Smooth muscle cell (in vitro differentiated cells): ENCODE results near the gene RSRC1. TPM values are rescaled to one million over a fixed set of nuclear protein-coding genes. Genes with fewer than 3 reads are reported as not detected.
"Not testable (repeated sequence)": the region's sequence is repeated elsewhere in the genome, so short reads cannot be mapped to it uniquely, and the experiment has no call there.

Source experiments
- DNase-seq: peaks from one replicate; lab custom pipeline; 2025; ENCODE audit not compliant: unreplicated experiment; lab: John Stamatoyannopoulos, UW
- H2AFZ ChIP-seq: fragments of 200-600 bp; sonication (generic); 2 replicates; pipeline ENCODE4 v1.6.0; 2016; ENCODE audit warnings: antibody characterized with exemption, low read depth, mild to moderate bottlenecking
- H3F3A ChIP-seq: fragments of 200-600 bp; sonication (generic); 2 replicates; pipeline ENCODE4 v1.6.0; 2017; ENCODE audit warnings: antibody characterized with exemption, low read depth
- H3K27ac ChIP-seq: fragments of 200-600 bp; sonication (generic); 2 replicates; pipeline ENCODE4 v1.5.1; 2016; ENCODE audit warnings: low read depth, mild to moderate bottlenecking
- H3K27me3 ChIP-seq: fragments of 200-600 bp; sonication (generic); 2 replicates; pipeline ENCODE4 v1.6.1; 2016; ENCODE audit warnings: low read depth, mild to moderate bottlenecking
- H3K36me3 ChIP-seq: fragments of 200-600 bp; sonication (generic); 2 replicates; pipeline ENCODE4 v1.5.1; 2016; ENCODE audit warnings: low read depth
- H3K4me1 ChIP-seq: fragments of 200-600 bp; sonication (generic); 2 replicates; pipeline ENCODE4 v1.5.1; 2016; ENCODE audit warnings: low read depth
- H3K4me2 ChIP-seq: fragments of 200-600 bp; sonication (generic); 2 replicates; pipeline ENCODE4 v1.6.0; 2016; ENCODE audit warnings: mild to moderate bottlenecking
- H3K4me3 ChIP-seq: fragments of 200-600 bp; sonication (generic); 2 replicates; pipeline ENCODE4 v1.5.1; 2016; ENCODE audit warnings: mild to moderate bottlenecking
- H3K79me2 ChIP-seq: fragments of 200-600 bp; sonication (generic); 2 replicates; pipeline ENCODE4 v1.6.0; 2016; ENCODE audit warnings: low read depth, mild to moderate bottlenecking
- H3K9ac ChIP-seq: fragments of 200-600 bp; sonication (generic); 2 replicates; pipeline ENCODE4 v1.6.0; 2016; ENCODE audit warnings: low read depth
- H3K9me3 ChIP-seq: fragments of 200-600 bp; sonication (generic); replicated peaks from 2 replicates; pipeline ENCODE4 v1.5.1; 2016; ENCODE audit warnings: low read depth
- H4K20me1 ChIP-seq: fragments of 200-600 bp; sonication (generic); 2 replicates; pipeline ENCODE4 v1.6.0; 2016; ENCODE audit warnings: low read depth
- CTCF ChIP-seq: fragments of 200-600 bp; sonication (generic); IDR thresholded peaks from 2 replicates; pipeline ENCODE4 v1.5.1; 2017; ENCODE audit warnings: borderline replicate concordance, mild to moderate bottlenecking, antibody characterized with exemption; ENCODE audit not compliant: insufficient read depth, poor library complexity, severe bottlenecking
- WGBS: methylation state at CpG from one replicate; pipeline ENCODE4 v1.1.7; 2016; ENCODE audit warnings: low lambda C conversion rate; 5-methylcytosine and 5-hydroxymethylcytosine counted together
- polyA plus RNA-seq: library from polyadenylated mRNA; unstranded; fragments of >200 nt; fragmentation: Nextera tagmentation; extraction: Ambion mirVana; gene quantifications from 2 replicates; pipeline ENCODE4 v1.2.1, GENCODE V29; 2016
- total RNA-seq: library from RNA; depleted of rRNA; stranded (reverse); fragments of >200 nt; gene quantifications from 2 replicates; pipeline ENCODE4 v1.2.3, GENCODE V29; 2014

The RSRC1 gene
- total and polyA plus RNA-seq, 2 experiments from 2014 or later = 18.5 to 43.9 TPM

- no peak overlapping the region for H3K4me3 ChIP-seq
- H4K20me1 ChIP-seq = no peaks in the 10 kb centered on the region
- H3K4me1 ChIP-seq = no peaks in the 10 kb centered on the region
- H3F3A ChIP-seq = no peaks in the 10 kb centered on the region
- H3K27ac ChIP-seq = no peak overlapping the region
- H2AFZ ChIP-seq = no peak overlapping the region
- H3K79me2 ChIP-seq = no peaks in the 10 kb centered on the region
- H3K27me3 ChIP-seq = no peaks in the 10 kb centered on the region
- no peak overlapping the region for H3K4me2 ChIP-seq
- no peak overlapping the region for H3K9ac ChIP-seq
- no peak for DNase-seq
- no peak for TF ChIP-seq CTCF
- no peaks in the 10 kb centered on the region for H3K36me3 ChIP-seq
- no peaks in the 10 kb centered on the region for H3K9me3 ChIP-seq
Measured at GRCh38 chr3:158505117-158505516, 395.2 kb downstream of the RSRC1 start.

- no peaks in the 10 kb centered on the region for H3K36me3 ChIP-seq
- no peaks in the 10 kb centered on the region for H4K20me1 ChIP-seq
- no peaks in the 10 kb centered on the region for H3F3A ChIP-seq
- no peaks in the 10 kb centered on the region for H3K27me3 ChIP-seq
- H3K4me3 ChIP-seq = no peak overlapping the region
- WGBS = 92% methylated on average over 5 of the region's 5 CpGs
- H3K9me3 ChIP-seq = no peaks in the 10 kb centered on the region
- H3K79me2 ChIP-seq = no peaks in the 10 kb centered on the region
- TF ChIP-seq CTCF = no peak
- no peak overlapping the region for H3K4me2 ChIP-seq
- no peak for DNase-seq
- no peak overlapping the region for H2AFZ ChIP-seq
- H3K9ac ChIP-seq = no peak overlapping the region
- H3K27ac ChIP-seq = no peak overlapping the region
- H3K4me1 ChIP-seq = no peaks in the 10 kb centered on the region
Measured at GRCh38 chr3:158506456-158506855, 396.6 kb downstream of the RSRC1 start.

DNA sequence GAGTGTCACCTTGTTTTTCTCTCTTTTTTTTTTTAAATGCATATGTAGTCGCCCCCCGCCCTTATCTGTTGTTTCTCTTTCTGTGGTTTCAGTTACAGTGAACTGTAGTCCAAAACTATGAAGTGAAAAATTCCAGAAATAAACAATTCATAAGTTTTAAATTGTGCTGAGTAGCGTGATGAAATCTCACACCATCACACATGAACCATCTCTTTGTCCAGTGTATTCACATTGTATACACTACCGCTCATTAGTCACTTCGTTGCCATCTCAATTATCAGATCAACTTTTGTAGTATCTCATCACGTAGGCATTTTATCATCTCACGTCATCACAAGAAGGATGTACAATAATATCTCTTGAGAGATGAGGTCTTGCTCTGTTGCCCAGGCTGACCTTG lies 398.6 kb downstream of the RSRC1 start:
- H3K79me2 ChIP-seq = no peaks in the 10 kb centered on the region
- no peak for DNase-seq
- no peak overlapping the region for H2AFZ ChIP-seq
- 81% methylated on average over 7 of the region's 7 CpGs for WGBS
- no peaks in the 10 kb centered on the region for H3K4me1 ChIP-seq
- no peak overlapping the region for H3K4me3 ChIP-seq
- no peaks in the 10 kb centered on the region for H4K20me1 ChIP-seq
- H3K9ac ChIP-seq = no peak overlapping the region
- no peaks in the 10 kb centered on the region for H3K36me3 ChIP-seq
- H3K27ac ChIP-seq = no peak overlapping the region
- H3K27me3 ChIP-seq = no peaks in the 10 kb centered on the region
- H3F3A ChIP-seq = no peaks in the 10 kb centered on the region
- TF ChIP-seq CTCF = no peak
- H3K9me3 ChIP-seq = no peaks in the 10 kb centered on the region
- no peak overlapping the region for H3K4me2 ChIP-seq

DNA sequence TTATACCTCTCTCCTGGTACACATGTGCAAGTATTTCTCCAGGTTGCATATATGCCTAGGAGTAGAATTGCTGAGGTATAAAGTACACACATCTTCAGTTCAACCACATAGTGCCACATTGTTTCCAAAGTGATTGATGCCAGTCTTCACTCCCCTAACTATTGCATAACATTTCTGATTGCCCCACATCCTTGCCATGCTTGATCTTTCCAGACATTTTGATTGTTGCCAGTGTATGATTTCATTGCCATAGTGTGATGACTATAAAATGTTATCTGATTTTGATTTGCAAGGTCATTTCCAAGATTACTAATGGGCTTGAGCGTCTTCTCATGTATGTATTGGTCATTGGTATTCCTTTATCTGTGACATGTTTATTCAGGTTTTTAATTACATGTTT lies 400.0 kb downstream of the RSRC1 start:
- no peaks in the 10 kb centered on the region for H3K27me3 ChIP-seq
- H3K4me1 ChIP-seq = no peaks in the 10 kb centered on the region
- H3K27ac ChIP-seq = no peak overlapping the region
- no peak overlapping the region for H3K4me3 ChIP-seq
- DNase-seq = no peak
- H3K4me2 ChIP-seq = no peak overlapping the region
- 97% methylated on average over 1 of the region's 1 CpG for WGBS
- no peak overlapping the region for H3K9ac ChIP-seq
- no peak for TF ChIP-seq CTCF
- no peak overlapping the region for H2AFZ ChIP-seq
- no peaks in the 10 kb centered on the region for H3F3A ChIP-seq
- H3K36me3 ChIP-seq = no peaks in the 10 kb centered on the region
- no peaks in the 10 kb centered on the region for H3K9me3 ChIP-seq
- no peaks in the 10 kb centered on the region for H4K20me1 ChIP-seq
- H3K79me2 ChIP-seq = no peaks in the 10 kb centered on the region

GRCh38 chr3:158516729-158517128 lies 406.8 kb downstream of the RSRC1 start:
- WGBS = 96% methylated on average over 22 of the region's 22 CpGs
- not testable (repeated sequence) for H2AFZ ChIP-seq, H3K36me3 ChIP-seq

More at GRCh38 chr3:158516729-158517128, 406.8 kb downstream of the RSRC1 start:
- not testable (repeated sequence) for H3K4me1 ChIP-seq, H3K4me3 ChIP-seq, H3K79me2 ChIP-seq, H3F3A ChIP-seq, H3K9ac ChIP-seq, DNase-seq, H3K4me2 ChIP-seq, H3K27me3 ChIP-seq, H3K27ac ChIP-seq, H4K20me1 ChIP-seq, H3K9me3 ChIP-seq
